GM12878 (cell line): ENCODE measurements around the gene ADAM30.

ENCODE experiments used
- CBX5 ChIP-seq: sonication (generic); IDR thresholded peaks from 2 replicates; pipeline ENCODE4 v1.6.1; 2016; ENCODE audit warnings: low read depth, moderate library complexity, mild to moderate bottlenecking, inconsistent platforms
- CHD1 ChIP-seq: IDR thresholded peaks from 2 replicates; pipeline ENCODE4 v1.6.1; 2012; ENCODE audit warnings: low read depth, low read length, improper control_type of control experiment
- HDAC2 ChIP-seq: fragments of 200-600 bp; sonication (generic); IDR thresholded peaks from 2 replicates; pipeline ENCODE4 v1.6.1; 2017
- KDM1A ChIP-seq: fragments of 200-600 bp; sonication (generic); IDR thresholded peaks from 2 replicates; pipeline ENCODE4 v1.6.1; 2016; ENCODE audit warnings: borderline replicate concordance
- SMC3 ChIP-seq: IDR thresholded peaks from 2 replicates; pipeline ENCODE4 v1.6.1; 2011; ENCODE audit warnings: low read length, improper control_type of control experiment, borderline replicate concordance
- STAT1 ChIP-seq: fragments of 450-650 bp; conservative IDR thresholded peaks from 2 replicates; pipeline ENCODE4 v1.6.1; 2014; ENCODE audit warnings: antibody characterized with exemption, mild to moderate bottlenecking
- ZZZ3 ChIP-seq: IDR thresholded peaks from 2 replicates; pipeline ENCODE4 v1.6.1; 2011; ENCODE audit warnings: low read depth; ENCODE audit not compliant: control insufficient read depth, insufficient read length
- TF ChIP-seq, protein P1 (sequence below), 3 experiments: IDR thresholded peaks in 2 of 3; conservative IDR thresholded peaks in 1 of 3; 2 replicates each; pipeline ENCODE4 v1.5.1; 2011; ENCODE audit warnings: low read depth in 3 of 3, low read length in 3 of 3, mild to moderate bottlenecking in 3 of 3, control low read depth in 2 of 3, moderate library complexity in 2 of 3, inconsistent platforms in 1 of 3, mixed read lengths in 1 of 3; ENCODE audit not compliant: control insufficient read depth in 2 of 3, insufficient read depth in 1 of 3; ENCODE audit errors: extremely low read depth in 1 of 3
- TF ChIP-seq, protein P2 (sequence below): IDR thresholded peaks from 2 replicates; pipeline ENCODE4 v1.6.1; 2012; ENCODE audit warnings: improper control_type of control experiment, low read depth, low read length; ENCODE audit not compliant: insufficient replicate concordance
- TF ChIP-seq, protein P3 (sequence below): IDR thresholded peaks from 2 replicates; pipeline ENCODE4 v1.6.1; 2012; ENCODE audit warnings: low read depth, low read length, improper control_type of control experiment
- TF ChIP-seq, protein P4 (sequence below): fragments of 450-650 bp; IDR thresholded peaks from 2 replicates; pipeline ENCODE4 v1.6.1; 2016; ENCODE audit warnings: mild to moderate bottlenecking

DNA sequence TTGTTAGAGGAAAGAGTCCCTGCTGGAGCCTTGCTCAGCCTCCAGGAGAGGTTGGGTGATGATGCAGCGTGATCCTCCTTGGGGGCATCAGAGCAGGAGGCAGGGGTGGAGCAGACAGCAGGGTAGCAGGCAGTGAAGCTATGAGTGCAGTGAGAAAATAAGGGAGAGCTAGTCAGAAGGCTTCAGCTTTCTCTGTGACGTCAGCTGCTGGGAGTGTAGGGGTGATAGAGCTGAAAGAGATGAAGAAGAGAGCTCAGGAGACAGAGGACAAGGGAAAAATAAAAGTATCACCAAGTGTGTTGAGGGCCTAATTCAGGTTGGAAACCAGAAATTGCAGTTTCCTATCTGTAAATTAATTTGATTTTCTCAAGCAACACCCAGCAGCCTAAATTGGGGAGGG, 2.2 kb upstream of the ADAM30 start:
- TF ChIP-seq CHD1 (no peak), CBX5 (no peak), ZZZ3 (no peak), SMC3 (no peak), HDAC2 (no peak), STAT1 (no peak), KDM1A (no peak)
- TF ChIP-seq, protein P1, sequence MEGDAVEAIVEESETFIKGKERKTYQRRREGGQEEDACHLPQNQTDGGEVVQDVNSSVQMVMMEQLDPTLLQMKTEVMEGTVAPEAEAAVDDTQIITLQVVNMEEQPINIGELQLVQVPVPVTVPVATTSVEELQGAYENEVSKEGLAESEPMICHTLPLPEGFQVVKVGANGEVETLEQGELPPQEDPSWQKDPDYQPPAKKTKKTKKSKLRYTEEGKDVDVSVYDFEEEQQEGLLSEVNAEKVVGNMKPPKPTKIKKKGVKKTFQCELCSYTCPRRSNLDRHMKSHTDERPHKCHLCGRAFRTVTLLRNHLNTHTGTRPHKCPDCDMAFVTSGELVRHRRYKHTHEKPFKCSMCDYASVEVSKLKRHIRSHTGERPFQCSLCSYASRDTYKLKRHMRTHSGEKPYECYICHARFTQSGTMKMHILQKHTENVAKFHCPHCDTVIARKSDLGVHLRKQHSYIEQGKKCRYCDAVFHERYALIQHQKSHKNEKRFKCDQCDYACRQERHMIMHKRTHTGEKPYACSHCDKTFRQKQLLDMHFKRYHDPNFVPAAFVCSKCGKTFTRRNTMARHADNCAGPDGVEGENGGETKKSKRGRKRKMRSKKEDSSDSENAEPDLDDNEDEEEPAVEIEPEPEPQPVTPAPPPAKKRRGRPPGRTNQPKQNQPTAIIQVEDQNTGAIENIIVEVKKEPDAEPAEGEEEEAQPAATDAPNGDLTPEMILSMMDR (IDR thresholded peaks at IDR 0.05 in 2 of 3, conservative IDR thresholded peaks at IDR 0.05 in 1 of 3; ENCODE audit: control insufficient read depth in 2 of 3, extremely low read depth in 1 of 3, insufficient read depth in 1 of 3, low read depth in 3 of 3, low read length in 3 of 3), result no peak
- TF ChIP-seq, protein P2, sequence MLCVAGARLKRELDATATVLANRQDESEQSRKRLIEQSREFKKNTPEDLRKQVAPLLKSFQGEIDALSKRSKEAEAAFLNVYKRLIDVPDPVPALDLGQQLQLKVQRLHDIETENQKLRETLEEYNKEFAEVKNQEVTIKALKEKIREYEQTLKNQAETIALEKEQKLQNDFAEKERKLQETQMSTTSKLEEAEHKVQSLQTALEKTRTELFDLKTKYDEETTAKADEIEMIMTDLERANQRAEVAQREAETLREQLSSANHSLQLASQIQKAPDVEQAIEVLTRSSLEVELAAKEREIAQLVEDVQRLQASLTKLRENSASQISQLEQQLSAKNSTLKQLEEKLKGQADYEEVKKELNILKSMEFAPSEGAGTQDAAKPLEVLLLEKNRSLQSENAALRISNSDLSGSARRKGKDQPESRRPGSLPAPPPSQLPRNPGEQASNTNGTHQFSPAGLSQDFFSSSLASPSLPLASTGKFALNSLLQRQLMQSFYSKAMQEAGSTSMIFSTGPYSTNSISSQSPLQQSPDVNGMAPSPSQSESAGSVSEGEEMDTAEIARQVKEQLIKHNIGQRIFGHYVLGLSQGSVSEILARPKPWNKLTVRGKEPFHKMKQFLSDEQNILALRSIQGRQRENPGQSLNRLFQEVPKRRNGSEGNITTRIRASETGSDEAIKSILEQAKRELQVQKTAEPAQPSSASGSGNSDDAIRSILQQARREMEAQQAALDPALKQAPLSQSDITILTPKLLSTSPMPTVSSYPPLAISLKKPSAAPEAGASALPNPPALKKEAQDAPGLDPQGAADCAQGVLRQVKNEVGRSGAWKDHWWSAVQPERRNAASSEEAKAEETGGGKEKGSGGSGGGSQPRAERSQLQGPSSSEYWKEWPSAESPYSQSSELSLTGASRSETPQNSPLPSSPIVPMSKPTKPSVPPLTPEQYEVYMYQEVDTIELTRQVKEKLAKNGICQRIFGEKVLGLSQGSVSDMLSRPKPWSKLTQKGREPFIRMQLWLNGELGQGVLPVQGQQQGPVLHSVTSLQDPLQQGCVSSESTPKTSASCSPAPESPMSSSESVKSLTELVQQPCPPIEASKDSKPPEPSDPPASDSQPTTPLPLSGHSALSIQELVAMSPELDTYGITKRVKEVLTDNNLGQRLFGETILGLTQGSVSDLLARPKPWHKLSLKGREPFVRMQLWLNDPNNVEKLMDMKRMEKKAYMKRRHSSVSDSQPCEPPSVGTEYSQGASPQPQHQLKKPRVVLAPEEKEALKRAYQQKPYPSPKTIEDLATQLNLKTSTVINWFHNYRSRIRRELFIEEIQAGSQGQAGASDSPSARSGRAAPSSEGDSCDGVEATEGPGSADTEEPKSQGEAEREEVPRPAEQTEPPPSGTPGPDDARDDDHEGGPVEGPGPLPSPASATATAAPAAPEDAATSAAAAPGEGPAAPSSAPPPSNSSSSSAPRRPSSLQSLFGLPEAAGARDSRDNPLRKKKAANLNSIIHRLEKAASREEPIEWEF, result no peak
- TF ChIP-seq, protein P3, sequence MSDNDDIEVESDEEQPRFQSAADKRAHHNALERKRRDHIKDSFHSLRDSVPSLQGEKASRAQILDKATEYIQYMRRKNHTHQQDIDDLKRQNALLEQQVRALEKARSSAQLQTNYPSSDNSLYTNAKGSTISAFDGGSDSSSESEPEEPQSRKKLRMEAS, result no peak
- TF ChIP-seq, protein P4, sequence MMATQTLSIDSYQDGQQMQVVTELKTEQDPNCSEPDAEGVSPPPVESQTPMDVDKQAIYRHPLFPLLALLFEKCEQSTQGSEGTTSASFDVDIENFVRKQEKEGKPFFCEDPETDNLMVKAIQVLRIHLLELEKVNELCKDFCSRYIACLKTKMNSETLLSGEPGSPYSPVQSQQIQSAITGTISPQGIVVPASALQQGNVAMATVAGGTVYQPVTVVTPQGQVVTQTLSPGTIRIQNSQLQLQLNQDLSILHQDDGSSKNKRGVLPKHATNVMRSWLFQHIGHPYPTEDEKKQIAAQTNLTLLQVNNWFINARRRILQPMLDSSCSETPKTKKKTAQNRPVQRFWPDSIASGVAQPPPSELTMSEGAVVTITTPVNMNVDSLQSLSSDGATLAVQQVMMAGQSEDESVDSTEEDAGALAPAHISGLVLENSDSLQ, result no peak
